GM10248 (cell line): Measurements from ENCODE around the gene CD163.

Source experiments
- CTCF ChIA-PET: fragments of 300-600 bp; sonication (Branson Sonifier 250); formaldehyde crosslinking; extraction: SDS; loops from one replicate; lab custom pipeline; 2021; ENCODE audit warnings: antibody characterized with exemption; lab: Yijun Ruan, JAX
- POLR2A ChIA-PET: fragments of 350-650 bp; sonication (Branson Sonifier 250); formaldehyde crosslinking; extraction: SDS; loops from one replicate; lab custom pipeline; 2020; ENCODE audit warnings: antibody characterized with exemption; lab: Yijun Ruan, JAX
- DNase-seq: peaks from one replicate; pipeline ENCODE4 v3.0.0; 2012; ENCODE audit errors: extremely low spot score
- CTCF ChIP-seq: IDR thresholded peaks from 2 replicates; pipeline ENCODE4 v1.5.1; 2012; ENCODE audit warnings: mild to moderate bottlenecking, low read depth; ENCODE audit errors: extremely low read depth, missing control alignments, control extremely low read depth

Gene CD163

GRCh38 chr12:7493006-7493405 is 10.6 kb downstream of the CD163 start:
- DNase-seq: no peak
- no peak for TF ChIP-seq CTCF
- ChIA-PET CTCF (no interaction called here), POLR2A (no interaction called here)

GRCh38 chr12:7486512-7486911 is 17.1 kb downstream of the CD163 start:
- TF ChIP-seq CTCF: no peak
- no peak for DNase-seq
- ChIA-PET POLR2A (no interaction called here), CTCF (interaction anchor here (1.0 kb wide), 1 partner anchor 9 kb away, joined by 3 read pairs; no protein-coding TSS in a partner anchor)

GRCh38 chr12:7485095-7485494 is 18.5 kb downstream of the CD163 start:
- ChIA-PET POLR2A (no interaction called here), CTCF (no interaction called here)
- TF ChIP-seq CTCF: no peak
- no peak for DNase-seq

GRCh38 chr12:7483343-7483742 is 20.2 kb downstream of the CD163 start:
- POLR2A ChIA-PET: no interaction called here

GRCh38 chr12:7479771-7480170 is 23.8 kb downstream of the CD163 start:
- ChIA-PET CTCF (interaction anchor here (1.2 kb wide), 1 partner anchor 12 kb away, joined by 3 read pairs; no protein-coding TSS in a partner anchor), POLR2A (no interaction called here)
- no peak for DNase-seq
- TF ChIP-seq CTCF: no peak

More at GRCh38 chr12:7483343-7483742, 20.2 kb downstream of the CD163 start:
- no peak for DNase-seq
- no peak for TF ChIP-seq CTCF
- CTCF ChIA-PET: no interaction called here

- CTCF ChIA-PET: interaction anchor here (1.2 kb wide), 1 partner anchor 9 kb away, joined by 3 read pairs; no protein-coding TSS in a partner anchor
Observed at GRCh38 chr12:7472060-7472459, 31.5 kb downstream of the CD163 start.

More at GRCh38 chr12:7472060-7472459, 31.5 kb downstream of the CD163 start:
- POLR2A ChIA-PET: no interaction called here
- DNase-seq: no peak
- TF ChIP-seq CTCF: no peak
